Esophagus squamous epithelium (tissue), 4 donors: ENCODE data around the gene PDGFB.

ENCODE experiments used
- CTCF ChIP-seq, 6 experiments: fragments of 450-650 bp in 4 of 6; fragments of 200-600 bp in 2 of 6; sonication (generic) in 2 of 6; IDR thresholded peaks; one replicate each; pipeline ENCODE4 v1.5.1; 2016 to 2019; ENCODE audit warnings: antibody characterized with exemption in 6 of 6, mild to moderate bottlenecking in 4 of 6, moderate library complexity in 4 of 6
- POLR2A ChIP-seq, 4 donors: fragments of 450-650 bp; IDR thresholded peaks; one replicate each; pipeline ENCODE4 v1.6.1; 2017; ENCODE audit warnings: antibody characterized with exemption in 4 of 4, mild to moderate bottlenecking in 4 of 4, moderate library complexity in 3 of 4

- no peak for TF ChIP-seq CTCF (IDR thresholded peaks at IDR 0.05)
- no peak for TF ChIP-seq POLR2A (IDR thresholded peaks at IDR 0.05)
These were observed 69.2 kb downstream of the PDGFB start for GRCh38 chr22:39175353-39176142.
